Hepatocyte (in vitro differentiated cells): ENCODE measurements around the gene INIP. TPM values are rescaled to one million over a fixed set of nuclear protein-coding genes. Genes with fewer than 3 reads are reported as not detected.
A peak's percentile ranks its signal among the peaks of the same experiment; 100 is the strongest.

Source experiments
- DNase-seq: peaks from one replicate; pipeline ENCODE4 v3.0.0-alpha.2; 2016; ENCODE audit warnings: low spot score
- H2AFZ ChIP-seq: fragments of 200-600 bp; sonication (generic); 2 replicates; pipeline ENCODE4 v1.6.0; 2016; ENCODE audit warnings: antibody characterized with exemption, mild to moderate bottlenecking
- H3K27ac ChIP-seq: fragments of 200-600 bp; sonication (generic); 2 replicates; pipeline ENCODE4 v1.5.1; 2016; ENCODE audit warnings: mild to moderate bottlenecking
- H3K27me3 ChIP-seq: fragments of 200-600 bp; sonication (generic); 2 replicates; pipeline ENCODE4 v1.6.1; 2016
- H3K36me3 ChIP-seq: fragments of 200-600 bp; sonication (generic); replicated peaks from 2 replicates; pipeline ENCODE4 v1.5.1; 2016; ENCODE audit warnings: low read depth; ENCODE audit not compliant: insufficient read depth
- H3K4me1 ChIP-seq: fragments of 200-600 bp; sonication (generic); 2 replicates; pipeline ENCODE4 v1.5.1; 2016; ENCODE audit warnings: mild to moderate bottlenecking, moderate library complexity; ENCODE audit not compliant: insufficient read depth
- H3K4me2 ChIP-seq: fragments of 200-600 bp; sonication (generic); 2 replicates; pipeline ENCODE4 v1.6.0; 2016
- H3K4me3 ChIP-seq: fragments of 200-600 bp; sonication (generic); 2 replicates; pipeline ENCODE4 v1.5.1; 2016; ENCODE audit warnings: mild to moderate bottlenecking
- H3K79me2 ChIP-seq: fragments of 200-600 bp; sonication (generic); 2 replicates; pipeline ENCODE4 v1.6.0; 2017; ENCODE audit warnings: mild to moderate bottlenecking
- H3K9me2 ChIP-seq: fragments of 200-600 bp; sonication (generic); replicated peaks from 2 replicates; pipeline ENCODE4 v1.6.0; 2017; ENCODE audit warnings: mild to moderate bottlenecking; ENCODE audit not compliant: insufficient read depth
- H3K9me3 ChIP-seq: fragments of 200-600 bp; sonication (generic); 2 replicates; pipeline ENCODE4 v1.5.1; 2016; ENCODE audit warnings: low read depth, mild to moderate bottlenecking
- H4K20me1 ChIP-seq: fragments of 200-600 bp; sonication (generic); 2 replicates; pipeline ENCODE4 v1.6.0; 2016; ENCODE audit warnings: mild to moderate bottlenecking; ENCODE audit not compliant: insufficient read depth, poor library complexity, severe bottlenecking
- CTCF ChIP-seq: fragments of 200-600 bp; sonication (generic); IDR thresholded peaks from 2 replicates; pipeline ENCODE4 v1.5.1; 2016; ENCODE audit warnings: antibody characterized with exemption, mild to moderate bottlenecking; ENCODE audit not compliant: poor library complexity
- EZH2 ChIP-seq: fragments of 200-600 bp; sonication (generic); IDR thresholded peaks from 2 replicates; pipeline ENCODE4 v1.6.1; 2016; ENCODE audit warnings: antibody characterized with exemption, mild to moderate bottlenecking, borderline replicate concordance
- EZH2phosphoT487 ChIP-seq: fragments of 200-600 bp; sonication (generic); IDR thresholded peaks from one replicate; pipeline ENCODE4 v1.6.1; 2018; ENCODE audit warnings: antibody characterized with exemption, mild to moderate bottlenecking, low read depth, moderate library complexity; ENCODE audit not compliant: unreplicated experiment, severe bottlenecking
- WGBS: methylation state at CpG from one replicate; pipeline ENCODE4 v1.1.6; 2016; ENCODE audit warnings: low lambda C conversion rate; ENCODE audit errors: missing lambda C conversion rate; 5-methylcytosine and 5-hydroxymethylcytosine counted together
- polyA plus RNA-seq: library from polyadenylated mRNA; unstranded; fragments of >200 nt; fragmentation: Nextera tagmentation; extraction: Ambion mirVana; gene quantifications from 2 replicates; pipeline ENCODE4 v1.2.1, GENCODE V29; 2016
- total RNA-seq: library from RNA; depleted of rRNA; stranded (reverse); fragments of >200 nt; gene quantifications from 2 replicates; pipeline ENCODE4 v1.2.3, GENCODE V29; 2014

The INIP gene
- total and polyA plus RNA-seq, 2 experiments from 2014 or later: 19.3 to 37.4 TPM

- Histone ChIP-seq H3K79me2 (peaks cover 82% of the 10 kb centered on the region), H3K4me2 (peak overlapping the region; percentile 55), H3K27ac (peak overlapping the region; percentile 74), H2AFZ (no peak overlapping the region), H3K4me3 (no peak overlapping the region), H3K36me3 (no peaks in the 10 kb centered on the region), H4K20me1 (peaks cover 13% of the 10 kb centered on the region), H3K9me3 (no peaks in the 10 kb centered on the region), H3K4me1 (peaks cover 4% of the 10 kb centered on the region), H3K9me2 (no peaks in the 10 kb centered on the region), H3K27me3 (no peaks in the 10 kb centered on the region)
- TF ChIP-seq EZH2phosphoT487 (no peak), CTCF (no peak), EZH2 (no peak)
- WGBS: 61% methylated on average over 5 of the region's 5 CpGs
- DNase-seq: peak; percentile 28
Observed at GRCh38 chr9:112764344-112764743, 46.4 kb upstream of the INIP start.

- H3K27ac ChIP-seq: no peak overlapping the region
- DNase-seq: no peak
- no peaks in the 10 kb centered on the region for H3K9me2 ChIP-seq
- H3K4me3 ChIP-seq: no peak overlapping the region
- H3K36me3 ChIP-seq: no peaks in the 10 kb centered on the region
- H3K4me2 ChIP-seq: no peak overlapping the region
- H3K79me2 ChIP-seq: peaks cover 83% of the 10 kb centered on the region
- no peak for TF ChIP-seq CTCF
- TF ChIP-seq EZH2: no peak
- no peak for TF ChIP-seq EZH2phosphoT487
- H3K27me3 ChIP-seq: no peaks in the 10 kb centered on the region
- WGBS: 82% methylated on average over 13 of the region's 13 CpGs
- peaks cover 4% of the 10 kb centered on the region for H3K4me1 ChIP-seq
- peaks cover 13% of the 10 kb centered on the region for H4K20me1 ChIP-seq
- no peaks in the 10 kb centered on the region for H3K9me3 ChIP-seq
- H2AFZ ChIP-seq: no peak overlapping the region
Observed at GRCh38 chr9:112762726-112763518, 45.0 kb upstream of the INIP start.

GRCh38 chr9:112761912-112762655, 44.2 kb upstream of the INIP start:
- no peak overlapping the region for H3K27ac ChIP-seq
- no peaks in the 10 kb centered on the region for H3K27me3 ChIP-seq
- no peaks in the 10 kb centered on the region for H3K9me2 ChIP-seq
- H3K4me3 ChIP-seq: no peak overlapping the region
- WGBS: 78% methylated on average over 12 of the region's 12 CpGs
- peaks cover 10% of the 10 kb centered on the region for H4K20me1 ChIP-seq
- H3K36me3 ChIP-seq: no peaks in the 10 kb centered on the region
- no peak for DNase-seq
- peaks cover 79% of the 10 kb centered on the region for H3K79me2 ChIP-seq
- H3K9me3 ChIP-seq: no peaks in the 10 kb centered on the region
- peaks cover 4% of the 10 kb centered on the region for H3K4me1 ChIP-seq
- no peak for TF ChIP-seq CTCF
- no peak for TF ChIP-seq EZH2
- TF ChIP-seq EZH2phosphoT487: no peak
- no peak overlapping the region for H3K4me2 ChIP-seq
- no peak overlapping the region for H2AFZ ChIP-seq
